Endodermal cell (in vitro differentiated cells): ENCODE data around the gene SLC16A9. TPM values are rescaled to one million over a fixed set of nuclear protein-coding genes. Genes with fewer than 3 reads are reported as not detected.

Source experiments
- DNase-seq: peaks from one replicate; pipeline ENCODE4 v3.0.0-alpha.2; 2017
- H3K27ac ChIP-seq: 2 replicates; pipeline ENCODE4 v1.5.1; 2013; ENCODE audit warnings: mild to moderate bottlenecking, low read depth, low read length, moderate library complexity
- H3K27me3 ChIP-seq: 2 replicates; pipeline ENCODE4 v1.6.1; 2013; ENCODE audit warnings: mild to moderate bottlenecking, low read length, moderate library complexity; ENCODE audit not compliant: insufficient read depth, control insufficient read depth, poor library complexity, severe bottlenecking
- H3K36me3 ChIP-seq: 2 replicates; pipeline ENCODE4 v1.7.0; 2013; ENCODE audit warnings: mild to moderate bottlenecking, low read length, moderate library complexity; ENCODE audit not compliant: control insufficient read depth, insufficient read depth
- H3K4me1 ChIP-seq: one replicate; pipeline ENCODE4 v1.7.0; 2013; ENCODE audit warnings: low read length; ENCODE audit not compliant: control insufficient read depth, insufficient read depth
- H3K4me3 ChIP-seq: 2 replicates; pipeline ENCODE4 v1.5.1; 2013; ENCODE audit warnings: mild to moderate bottlenecking, low read length, moderate library complexity
- H3K9ac ChIP-seq: 2 replicates; pipeline ENCODE4 v1.6.1; 2013; ENCODE audit warnings: mild to moderate bottlenecking, low read length, moderate library complexity; ENCODE audit not compliant: poor library complexity, severe bottlenecking; ENCODE audit errors: extremely low read depth
- H3K9me3 ChIP-seq: 2 replicates; pipeline ENCODE4 v1.6.1; 2013; ENCODE audit warnings: mild to moderate bottlenecking, low read length, moderate library complexity; ENCODE audit not compliant: control insufficient read depth
- H3K27ac Mint-ChIP-seq: 2 replicates; pipeline ENCODE4 v1.8.0; 2020; ENCODE audit warnings: mixed read lengths
- H3K27me3 Mint-ChIP-seq: 2 replicates; pipeline ENCODE4 v1.8.0; 2021; ENCODE audit warnings: mild to moderate bottlenecking, mixed read lengths; ENCODE audit not compliant: insufficient read depth
- H3K36me3 Mint-ChIP-seq: 2 replicates; pipeline ENCODE4 v1.8.0; 2020; ENCODE audit warnings: low read depth, mixed read lengths
- H3K4me1 Mint-ChIP-seq: 2 replicates; pipeline ENCODE4 v1.8.0; 2020; ENCODE audit warnings: mixed read lengths
- H3K4me3 Mint-ChIP-seq: 2 replicates; pipeline ENCODE4 v1.8.0; 2020; ENCODE audit warnings: mild to moderate bottlenecking, moderate library complexity, mixed read lengths
- H3K9me3 Mint-ChIP-seq: 2 replicates; pipeline ENCODE4 v1.8.0; 2020; ENCODE audit warnings: mild to moderate bottlenecking, mixed read lengths
- WGBS, 2 experiments: methylation state at CpG; one replicate each; pipeline versions ENCODE4 v1.1.5 to v1.1.7; 2013; ENCODE audit warnings: missing lambda C conversion rate in 2 of 2, mixed read lengths in 1 of 2; ENCODE audit not compliant: insufficient coverage in 1 of 2, insufficient read length in 1 of 2; 5-methylcytosine and 5-hydroxymethylcytosine counted together
- total RNA-seq, 2 donors: library from RNA; stranded (reverse); fragmentation: NEBNext Ultra II Directional in 1 of 2; extraction: Animal tissue kit (Norgen Biotek cat#: 25700) in 1 of 2; gene quantifications; 2 replicates in 1 of 2; 3 replicates in 1 of 2; pipeline ENCODE4 v1.2.1, GENCODE V29; 2021
- TF ChIP-seq, protein P1 (sequence below): fragments of 200-600 bp; sonication (generic); conservative IDR thresholded peaks from 2 replicates; pipeline ENCODE4 v1.5.0; 2021; ENCODE audit warnings: antibody characterized with exemption, mild to moderate bottlenecking

The SLC16A9 gene
- total RNA-seq, 2 donors from 2014 or later = 4.9 to 19.3 TPM

DNA sequence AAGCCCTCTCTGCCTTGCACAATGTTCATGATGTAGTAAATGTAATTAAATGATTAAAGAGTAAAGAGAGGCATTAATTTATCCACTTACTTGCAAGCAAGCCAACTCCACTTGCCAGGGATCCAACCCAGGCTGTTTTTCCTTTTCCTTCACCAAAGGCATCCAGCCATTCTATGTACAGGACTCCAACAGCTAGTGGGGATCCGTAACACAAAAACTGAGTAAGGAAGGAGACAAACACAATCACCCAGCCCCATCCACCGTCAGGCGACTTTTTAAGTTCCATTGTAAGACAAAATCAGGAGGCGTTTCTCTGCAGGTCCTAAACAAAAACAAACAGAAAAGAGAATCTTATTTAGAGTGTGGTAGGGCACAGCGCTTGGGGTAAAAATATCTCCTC, 25.6 kb downstream of the SLC16A9 start:
- DNase-seq = no peak
- H3K27me3 ChIP-seq = no peaks in the 10 kb centered on the region
- TF ChIP-seq, protein P1, sequence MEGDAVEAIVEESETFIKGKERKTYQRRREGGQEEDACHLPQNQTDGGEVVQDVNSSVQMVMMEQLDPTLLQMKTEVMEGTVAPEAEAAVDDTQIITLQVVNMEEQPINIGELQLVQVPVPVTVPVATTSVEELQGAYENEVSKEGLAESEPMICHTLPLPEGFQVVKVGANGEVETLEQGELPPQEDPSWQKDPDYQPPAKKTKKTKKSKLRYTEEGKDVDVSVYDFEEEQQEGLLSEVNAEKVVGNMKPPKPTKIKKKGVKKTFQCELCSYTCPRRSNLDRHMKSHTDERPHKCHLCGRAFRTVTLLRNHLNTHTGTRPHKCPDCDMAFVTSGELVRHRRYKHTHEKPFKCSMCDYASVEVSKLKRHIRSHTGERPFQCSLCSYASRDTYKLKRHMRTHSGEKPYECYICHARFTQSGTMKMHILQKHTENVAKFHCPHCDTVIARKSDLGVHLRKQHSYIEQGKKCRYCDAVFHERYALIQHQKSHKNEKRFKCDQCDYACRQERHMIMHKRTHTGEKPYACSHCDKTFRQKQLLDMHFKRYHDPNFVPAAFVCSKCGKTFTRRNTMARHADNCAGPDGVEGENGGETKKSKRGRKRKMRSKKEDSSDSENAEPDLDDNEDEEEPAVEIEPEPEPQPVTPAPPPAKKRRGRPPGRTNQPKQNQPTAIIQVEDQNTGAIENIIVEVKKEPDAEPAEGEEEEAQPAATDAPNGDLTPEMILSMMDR = no peak
- no peak overlapping the region for H3K27ac ChIP-seq
- Mint-ChIP-seq H3K4me1 (peaks cover 19% of the 10 kb centered on the region), H3K36me3 (peaks cover 2% of the 10 kb centered on the region), H3K4me3 (no peak overlapping the region), H3K27me3 (no peaks in the 10 kb centered on the region), H3K9me3 (no peaks in the 10 kb centered on the region), H3K27ac (peak overlapping the region; percentile 50)
- H3K36me3 ChIP-seq = peaks cover 4% of the 10 kb centered on the region
- peaks cover 11% of the 10 kb centered on the region for H3K4me1 ChIP-seq
- no peak overlapping the region for H3K4me3 ChIP-seq
- H3K9me3 ChIP-seq = no peaks in the 10 kb centered on the region
- 93 to 100% methylated on average over 1 to 4 of the region's 5 CpGs for WGBS, 2 experiments
- no peak overlapping the region for H3K9ac ChIP-seq

DNA sequence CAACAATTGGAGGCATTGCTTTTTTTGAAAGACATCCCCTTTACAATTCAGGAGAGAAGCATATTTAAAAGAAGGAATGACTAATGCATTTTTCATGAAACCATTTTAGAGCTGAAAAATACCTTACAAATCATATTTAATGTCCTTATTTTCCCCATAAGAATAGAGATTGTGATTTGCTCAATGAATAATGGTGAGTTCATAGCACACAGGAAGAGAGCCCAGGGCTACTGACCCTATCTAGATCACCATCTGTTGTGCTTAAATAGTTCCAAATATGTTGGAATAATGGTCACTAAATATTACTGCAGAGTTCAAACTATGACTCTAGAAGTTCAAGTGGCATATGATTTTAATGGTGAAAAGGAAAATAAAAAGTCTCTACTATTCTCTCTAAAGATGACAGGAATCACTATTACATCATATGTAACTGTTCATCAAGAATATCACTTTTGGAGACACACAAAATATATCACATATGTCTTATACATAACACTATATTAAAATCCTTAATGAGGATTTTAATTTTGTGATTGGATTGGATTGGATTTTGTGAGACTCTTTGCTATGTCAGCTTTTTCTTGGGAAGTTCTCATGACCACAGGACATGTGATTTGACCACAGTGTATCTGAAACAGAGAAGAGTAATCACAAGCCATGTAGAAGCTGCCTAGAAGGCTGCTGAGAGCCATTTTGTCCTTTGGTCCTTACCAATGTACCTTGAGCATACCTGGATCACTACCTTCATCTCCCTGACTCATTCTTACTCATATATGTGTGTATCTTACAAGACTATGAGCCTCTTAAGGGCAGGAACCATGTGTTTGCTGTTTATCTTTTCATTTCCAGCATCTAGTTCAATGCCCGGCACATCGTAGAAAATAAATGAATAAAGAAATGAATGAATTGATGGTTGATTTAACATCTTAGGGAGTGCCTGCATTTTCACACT, 26.4 kb downstream of the SLC16A9 start:
- H3K36me3 Mint-ChIP-seq = peaks cover 2% of the 10 kb centered on the region
- 93 to 100% methylated on average over 2 of the region's 2 CpGs for WGBS, 2 experiments
- DNase-seq = no peak

DNA sequence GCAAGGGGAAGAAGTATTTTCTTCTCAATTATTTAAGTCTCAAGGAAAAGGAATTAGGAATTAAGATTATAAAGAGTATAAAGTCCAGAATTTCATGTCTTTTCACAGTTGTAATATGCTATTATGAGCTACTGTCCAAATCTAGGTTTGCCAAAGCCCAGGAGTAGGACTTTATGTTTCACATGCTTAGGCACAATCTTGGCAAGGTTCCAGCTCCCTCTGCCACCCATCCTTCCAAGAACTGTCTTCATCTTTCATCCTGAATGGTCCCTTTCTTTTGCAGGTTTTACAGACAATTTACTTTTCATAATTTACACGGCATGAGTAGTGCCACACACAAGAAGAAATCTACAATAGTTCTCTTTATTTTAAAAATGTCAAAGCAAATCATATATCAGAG, 29.5 kb downstream of the SLC16A9 start:
- WGBS, 2 experiments = 76% methylated on average over 1 of the region's 1 CpG; no CpG with 5 or more reads in 1 of the 2 experiments
- H3K27ac Mint-ChIP-seq = no peak overlapping the region

More for the DNA sequence above, 26.4 kb downstream of the SLC16A9 start:
- Histone ChIP-seq H3K27me3 (no peaks in the 10 kb centered on the region), H3K36me3 (peaks cover 4% of the 10 kb centered on the region), H3K9ac (no peak overlapping the region), H3K9me3 (no peaks in the 10 kb centered on the region), H3K4me3 (no peak overlapping the region), H3K27ac (no peak overlapping the region), H3K4me1 (peaks cover 14% of the 10 kb centered on the region)
- H3K9me3 Mint-ChIP-seq = no peaks in the 10 kb centered on the region
- TF ChIP-seq, protein P1 = no peak
- no peaks in the 10 kb centered on the region for H3K27me3 Mint-ChIP-seq
- H3K4me1 Mint-ChIP-seq = peaks cover 22% of the 10 kb centered on the region
- H3K4me3 Mint-ChIP-seq = no peak overlapping the region
- H3K27ac Mint-ChIP-seq = no peak overlapping the region

More for the DNA sequence above, 29.5 kb downstream of the SLC16A9 start:
- no peak overlapping the region for H3K4me3 Mint-ChIP-seq
- H3K9me3 Mint-ChIP-seq = no peaks in the 10 kb centered on the region
- peaks cover 2% of the 10 kb centered on the region for H3K36me3 Mint-ChIP-seq
- Histone ChIP-seq H3K27ac (no peak overlapping the region), H3K36me3 (peaks cover 4% of the 10 kb centered on the region), H3K9me3 (no peaks in the 10 kb centered on the region), H3K9ac (no peak overlapping the region), H3K4me1 (peaks cover 14% of the 10 kb centered on the region), H3K4me3 (no peak overlapping the region), H3K27me3 (no peaks in the 10 kb centered on the region)
- no peak for DNase-seq
- TF ChIP-seq, protein P1 = no peak
- no peaks in the 10 kb centered on the region for H3K27me3 Mint-ChIP-seq
- peaks cover 22% of the 10 kb centered on the region for H3K4me1 Mint-ChIP-seq
